ENCODE measurements around the gene CCSAP.
A peak's percentile ranks its signal among the peaks of the same experiment; 100 is the strongest.

CCSAP gene

DNA sequence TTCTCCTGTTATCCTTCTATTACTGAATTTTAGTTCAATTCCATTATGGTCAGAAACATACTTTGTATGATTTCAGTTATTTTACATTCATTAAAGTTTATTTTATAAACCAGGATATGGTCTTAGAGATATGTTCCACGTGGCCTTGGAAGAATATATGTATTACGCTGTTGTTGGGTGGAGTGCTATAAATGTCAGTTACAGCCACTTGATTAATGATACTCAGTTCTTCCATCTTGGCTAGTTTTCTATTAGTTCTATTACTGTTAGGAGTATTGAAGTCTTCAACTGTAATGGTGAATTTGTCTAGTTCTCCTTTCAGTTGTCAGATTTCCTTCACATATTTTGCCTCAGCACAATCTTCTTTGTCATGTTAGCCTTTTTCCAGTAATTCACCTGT, 26.7 kb downstream of the CCSAP start:
- H3K4me1 ChIP-seq (ENCODE audit: control insufficient read depth, insufficient read depth, low read depth, low read length) = peaks cover 6% of the 10 kb centered on the region
- no peak overlapping the region for H4K8ac ChIP-seq (ENCODE audit: low read length)
- H2BK120ac ChIP-seq (ENCODE audit: low read depth, low read length) = no peak overlapping the region
- DNase-seq = no peak
- no peak overlapping the region for H3K23ac ChIP-seq (ENCODE audit: low read length in 2 of 2)
- H2AFZ ChIP-seq (ENCODE audit: low read depth, low read length) = no peak overlapping the region
- H3K4me3 ChIP-seq (ENCODE audit: insufficient read depth in 1 of 2, low read depth in 1 of 2, low read length in 2 of 2) = no peak overlapping the region
- H3K36me3 ChIP-seq (ENCODE audit: control insufficient read depth in 1 of 2, insufficient read depth in 2 of 2, low read depth in 1 of 2, low read length in 2 of 2) = peaks cover 13 to 40% of the 10 kb centered on the region in 2 experiments
- no peak overlapping the region for H3K4ac ChIP-seq (ENCODE audit: low read depth in 1 of 2, low read length in 2 of 2)
- 100% methylated on average over 2 of the region's 2 CpGs for WGBS
- no peaks in the 10 kb centered on the region for H3K9me3 ChIP-seq (ENCODE audit: control insufficient read depth, low read length)
- no peak overlapping the region for H3K27ac ChIP-seq (ENCODE audit: low read length, poor library complexity, severe bottlenecking)
- H3K9ac ChIP-seq (ENCODE audit: low read length) = no peak overlapping the region
- H3K4me2 ChIP-seq (ENCODE audit: low read length, poor library complexity, severe bottlenecking) = no peak overlapping the region
- no peak overlapping the region for H3K14ac ChIP-seq (ENCODE audit: low read length in 2 of 2)
- no peak overlapping the region for H3K18ac ChIP-seq (ENCODE audit: low read depth in 1 of 2, low read length in 2 of 2)
- H2AK5ac ChIP-seq (ENCODE audit: low read length, severe bottlenecking) = no peak overlapping the region
- H2BK5ac ChIP-seq (ENCODE audit: low read depth, low read length, poor library complexity, severe bottlenecking) = no peak overlapping the region
- H3K27me3 ChIP-seq (ENCODE audit: control insufficient read depth in 1 of 2, insufficient read depth in 1 of 2, low read length in 2 of 2) = no peaks in the 10 kb centered on the region
- peaks cover 17% of the 10 kb centered on the region for H3K79me1 ChIP-seq (replicated peaks; ENCODE audit: low read length, poor library complexity, severe bottlenecking)
- H4K91ac ChIP-seq (ENCODE audit: low read length) = no peak overlapping the region
- H2BK12ac ChIP-seq (ENCODE audit: low read length in 2 of 2) = no peak overlapping the region
- no peak overlapping the region for H2BK15ac ChIP-seq (ENCODE audit: low read depth, poor library complexity, severe bottlenecking)

- no peak overlapping the region for H2BK12ac ChIP-seq (ENCODE audit: low read length in 2 of 2)
- H2BK5ac ChIP-seq (ENCODE audit: low read depth, low read length, poor library complexity, severe bottlenecking) = no peak overlapping the region
- 90% methylated on average over 6 of the region's 6 CpGs for WGBS
Observed at GRCh38 chr1:229310833-229311232, 32.0 kb downstream of the CCSAP start.

GRCh38 chr1:229309684-229310083, 33.2 kb downstream of the CCSAP start:
- H4K91ac ChIP-seq (ENCODE audit: low read length) = no peak overlapping the region
- no peak for DNase-seq
- no peak overlapping the region for H3K14ac ChIP-seq (ENCODE audit: low read length in 2 of 2)
- H2BK5ac ChIP-seq (ENCODE audit: low read depth, low read length, poor library complexity, severe bottlenecking) = no peak overlapping the region
- no peak overlapping the region for H3K4me2 ChIP-seq (ENCODE audit: low read length, poor library complexity, severe bottlenecking)
- H3K4ac ChIP-seq (ENCODE audit: low read depth in 1 of 2, low read length in 2 of 2) = no peak overlapping the region
- no peaks in the 10 kb centered on the region for H3K9me3 ChIP-seq (ENCODE audit: control insufficient read depth, low read length)
- 100% methylated on average over 2 of the region's 2 CpGs for WGBS
- H3K27ac ChIP-seq (ENCODE audit: low read length, poor library complexity, severe bottlenecking) = no peak overlapping the region
- H2AK5ac ChIP-seq (ENCODE audit: low read length, severe bottlenecking) = no peak overlapping the region
- H3K79me1 ChIP-seq (replicated peaks; ENCODE audit: low read length, poor library complexity, severe bottlenecking) = peaks cover 24% of the 10 kb centered on the region
- H3K18ac ChIP-seq (ENCODE audit: low read depth in 1 of 2, low read length in 2 of 2) = no peak overlapping the region
- H2BK15ac ChIP-seq (ENCODE audit: low read depth, poor library complexity, severe bottlenecking) = no peak overlapping the region
- H3K4me1 ChIP-seq (ENCODE audit: control insufficient read depth, insufficient read depth, low read depth, low read length) = peaks cover 3% of the 10 kb centered on the region
- H3K9ac ChIP-seq (ENCODE audit: low read length) = no peak overlapping the region
- H4K8ac ChIP-seq (ENCODE audit: low read length) = no peak overlapping the region
- no peak overlapping the region for H2AFZ ChIP-seq (ENCODE audit: low read depth, low read length)
- no peaks in the 10 kb centered on the region for H3K27me3 ChIP-seq (ENCODE audit: control insufficient read depth in 1 of 2, insufficient read depth in 1 of 2, low read length in 2 of 2)
- no peak overlapping the region for H2BK12ac ChIP-seq (ENCODE audit: low read length in 2 of 2)
- H3K4me3 ChIP-seq (ENCODE audit: insufficient read depth in 1 of 2, low read depth in 1 of 2, low read length in 2 of 2) = no peak overlapping the region
- peaks cover 17 to 44% of the 10 kb centered on the region in 2 experiments for H3K36me3 ChIP-seq (ENCODE audit: control insufficient read depth in 1 of 2, insufficient read depth in 2 of 2, low read depth in 1 of 2, low read length in 2 of 2)
- no peak overlapping the region for H2BK120ac ChIP-seq (ENCODE audit: low read depth, low read length)
- H3K23ac ChIP-seq (ENCODE audit: low read length in 2 of 2) = no peak overlapping the region

More at GRCh38 chr1:229310833-229311232, 32.0 kb downstream of the CCSAP start:
- Histone ChIP-seq H3K27me3 (ENCODE audit: control insufficient read depth in 1 of 2, insufficient read depth in 1 of 2, low read length in 2 of 2) (no peaks in the 10 kb centered on the region), H4K91ac (ENCODE audit: low read length) (no peak overlapping the region), H2BK15ac (ENCODE audit: low read depth, poor library complexity, severe bottlenecking) (no peak overlapping the region), H3K23ac (ENCODE audit: low read length in 2 of 2) (peak overlapping the region in 1 of 2 experiments; percentile 72), H3K4me2 (ENCODE audit: low read length, poor library complexity, severe bottlenecking) (no peak overlapping the region), H3K27ac (ENCODE audit: low read length, poor library complexity, severe bottlenecking) (no peak overlapping the region), H2AK5ac (ENCODE audit: low read length, severe bottlenecking) (no peak overlapping the region), H3K36me3 (ENCODE audit: control insufficient read depth in 1 of 2, insufficient read depth in 2 of 2, low read depth in 1 of 2, low read length in 2 of 2) (peaks cover 17 to 40% of the 10 kb centered on the region in 2 experiments), H4K8ac (ENCODE audit: low read length) (no peak overlapping the region), H3K4ac (ENCODE audit: low read depth in 1 of 2, low read length in 2 of 2) (no peak overlapping the region), H3K9me3 (ENCODE audit: control insufficient read depth, low read length) (no peaks in the 10 kb centered on the region), H3K18ac (ENCODE audit: low read depth in 1 of 2, low read length in 2 of 2) (no peak overlapping the region), H2AFZ (ENCODE audit: low read depth, low read length) (no peak overlapping the region), H3K4me3 (ENCODE audit: insufficient read depth in 1 of 2, low read depth in 1 of 2, low read length in 2 of 2) (no peak overlapping the region), H2BK120ac (ENCODE audit: low read depth, low read length) (no peak overlapping the region), H3K9ac (ENCODE audit: low read length) (no peak overlapping the region), H3K79me1 (replicated peaks; ENCODE audit: low read length, poor library complexity, severe bottlenecking) (peaks cover 24% of the 10 kb centered on the region), H3K4me1 (ENCODE audit: control insufficient read depth, insufficient read depth, low read depth, low read length) (peaks cover 3% of the 10 kb centered on the region), H3K14ac (ENCODE audit: low read length in 2 of 2) (peak overlapping the region in 1 of 2 experiments; percentile 41)
- DNase-seq = no peak

DNA sequence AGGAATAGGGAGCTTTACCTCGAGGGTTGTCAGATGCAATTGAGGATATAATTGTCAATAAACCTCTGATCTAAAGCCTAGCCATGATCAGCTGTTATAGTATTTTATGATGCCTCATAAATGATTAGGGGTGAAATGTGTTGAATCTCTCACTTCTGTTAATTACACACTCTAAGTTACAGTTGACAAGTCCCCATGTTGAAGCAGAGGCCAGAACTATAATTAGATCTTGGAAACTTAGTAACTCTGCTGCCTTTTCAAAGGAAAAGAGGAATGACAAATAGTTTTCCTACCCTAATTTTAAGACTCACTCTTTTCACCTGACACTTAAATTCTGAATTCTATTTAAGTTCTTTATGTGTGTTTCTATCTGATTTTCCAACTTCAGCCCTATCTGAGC, 33.8 kb downstream of the CCSAP start:
- no peak overlapping the region for H3K14ac ChIP-seq (ENCODE audit: low read length in 2 of 2)
- no peak overlapping the region for H3K4ac ChIP-seq (ENCODE audit: low read depth in 1 of 2, low read length in 2 of 2)
- peaks cover 24% of the 10 kb centered on the region for H3K79me1 ChIP-seq (replicated peaks; ENCODE audit: low read length, poor library complexity, severe bottlenecking)
- no peak overlapping the region for H3K4me3 ChIP-seq (ENCODE audit: insufficient read depth in 1 of 2, low read depth in 1 of 2, low read length in 2 of 2)
- DNase-seq = no peak
- no peak overlapping the region for H2BK120ac ChIP-seq (ENCODE audit: low read depth, low read length)
- no peak overlapping the region for H3K23ac ChIP-seq (ENCODE audit: low read length in 2 of 2)
- H2AFZ ChIP-seq (ENCODE audit: low read depth, low read length) = no peak overlapping the region
- H2BK15ac ChIP-seq (ENCODE audit: low read depth, poor library complexity, severe bottlenecking) = no peak overlapping the region
- no peak overlapping the region for H2BK5ac ChIP-seq (ENCODE audit: low read depth, low read length, poor library complexity, severe bottlenecking)
- no peak overlapping the region for H3K27ac ChIP-seq (ENCODE audit: low read length, poor library complexity, severe bottlenecking)
- no peaks in the 10 kb centered on the region for H3K27me3 ChIP-seq (ENCODE audit: control insufficient read depth in 1 of 2, insufficient read depth in 1 of 2, low read length in 2 of 2)
- no peak overlapping the region for H2AK5ac ChIP-seq (ENCODE audit: low read length, severe bottlenecking)
- no peak overlapping the region for H4K8ac ChIP-seq (ENCODE audit: low read length)
- no peak overlapping the region for H4K91ac ChIP-seq (ENCODE audit: low read length)
- H3K9ac ChIP-seq (ENCODE audit: low read length) = no peak overlapping the region
- H3K18ac ChIP-seq (ENCODE audit: low read depth in 1 of 2, low read length in 2 of 2) = no peak overlapping the region
- no peak overlapping the region for H2BK12ac ChIP-seq (ENCODE audit: low read length in 2 of 2)
- no peak overlapping the region for H3K4me2 ChIP-seq (ENCODE audit: low read length, poor library complexity, severe bottlenecking)
- 100% methylated on average over 1 of the region's 1 CpG for WGBS
- peaks cover 3% of the 10 kb centered on the region for H3K4me1 ChIP-seq (ENCODE audit: control insufficient read depth, insufficient read depth, low read depth, low read length)
- no peaks in the 10 kb centered on the region for H3K9me3 ChIP-seq (ENCODE audit: control insufficient read depth, low read length)
- H3K36me3 ChIP-seq (ENCODE audit: control insufficient read depth in 1 of 2, insufficient read depth in 2 of 2, low read depth in 1 of 2, low read length in 2 of 2) = peaks cover 17 to 50% of the 10 kb centered on the region in 2 experiments
